ENCODE data around the gene IMPA2. TPM values are rescaled to one million over a fixed set of nuclear protein-coding genes. Genes with fewer than 3 reads are reported as not detected.

Gene IMPA2
- total RNA-seq, 1 experiment from 2014 or later, result 113 TPM

DNA sequence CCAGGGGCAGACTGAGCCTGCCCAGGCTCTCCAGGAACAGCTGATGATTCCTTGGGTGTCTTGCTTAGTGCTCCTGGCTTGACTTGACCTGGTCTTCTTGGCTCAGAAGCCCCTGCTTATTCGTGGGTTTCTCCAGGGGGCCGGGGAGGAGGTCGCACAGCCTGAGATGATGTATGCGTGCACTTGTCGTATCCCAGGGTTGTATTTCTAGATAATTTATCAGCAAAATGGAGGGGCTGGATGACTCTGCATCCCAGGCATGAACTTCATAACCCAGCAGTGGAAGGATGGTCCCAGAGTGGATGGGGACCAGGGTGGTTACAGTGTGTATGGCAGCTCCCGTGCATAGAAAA is 25.2 kb downstream of the IMPA2 start (continued):
- no peak for TF ChIP-seq GABPB1 (CRISPR knock-in tag; IDR thresholded peaks at IDR 0.05)

DNA sequence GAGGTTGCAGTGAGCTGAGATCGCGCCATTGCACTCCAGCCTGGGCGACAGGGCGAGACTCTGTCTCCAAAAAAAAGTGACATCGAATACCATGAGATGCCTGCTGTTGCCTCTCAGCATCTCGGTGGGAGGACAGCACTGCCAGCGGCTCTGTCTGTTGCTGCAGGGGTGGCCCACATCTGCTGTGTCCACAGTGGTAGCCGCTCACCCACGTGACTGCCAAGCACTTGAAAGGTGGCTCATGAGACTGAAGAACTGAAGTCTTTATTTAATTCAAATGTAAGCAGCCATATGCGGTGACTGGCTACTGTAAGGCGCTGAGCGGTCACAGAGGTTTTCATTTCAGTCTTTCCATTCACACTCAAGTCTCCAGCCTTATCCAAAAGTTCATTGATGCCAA is 25.8 kb downstream of the IMPA2 start:
- Mint-ChIP-seq H3K36me3 (peaks cover 48% of the 10 kb centered on the region), H3K27ac (no peak overlapping the region), H3K27me3 (ENCODE audit: low read depth) (no peaks in the 10 kb centered on the region), H3K4me1 (no peaks in the 10 kb centered on the region), H3K9me3 (no peaks in the 10 kb centered on the region), H3K4me3 (no peak overlapping the region)
- CTCF ChIA-PET, result interaction anchor here (1.7 kb wide), 1 partner anchor 69 kb away, joined by 4 read pairs; no protein-coding TSS in a partner anchor
- TF ChIP-seq NR2C2 (CRISPR knock-in tag; IDR thresholded peaks at IDR 0.05), result no peak
- no peak for TF ChIP-seq TCF7 (CRISPR knock-in tag; IDR thresholded peaks at IDR 0.05; ENCODE audit: low read depth)
- no peak for TF ChIP-seq NFYB (CRISPR knock-in tag; conservative IDR thresholded peaks at IDR 0.05; ENCODE audit: low read depth)
- TF ChIP-seq IRF2 (CRISPR knock-in tag; IDR thresholded peaks at IDR 0.05; ENCODE audit: borderline replicate concordance, low read depth), result no peak
- no peak for TF ChIP-seq RELA (CRISPR knock-in tag; IDR thresholded peaks at IDR 0.05; ENCODE audit: borderline replicate concordance)
- no peak for TF ChIP-seq TP53 (CRISPR knock-in tag; IDR thresholded peaks at IDR 0.05)
- TF ChIP-seq, protein P1, sequence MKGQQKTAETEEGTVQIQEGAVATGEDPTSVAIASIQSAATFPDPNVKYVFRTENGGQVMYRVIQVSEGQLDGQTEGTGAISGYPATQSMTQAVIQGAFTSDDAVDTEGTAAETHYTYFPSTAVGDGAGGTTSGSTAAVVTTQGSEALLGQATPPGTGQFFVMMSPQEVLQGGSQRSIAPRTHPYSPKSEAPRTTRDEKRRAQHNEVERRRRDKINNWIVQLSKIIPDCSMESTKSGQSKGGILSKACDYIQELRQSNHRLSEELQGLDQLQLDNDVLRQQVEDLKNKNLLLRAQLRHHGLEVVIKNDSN (CRISPR knock-in tag; IDR thresholded peaks at IDR 0.05), result no peak
- TF ChIP-seq ZNF396 (CRISPR knock-in tag; IDR thresholded peaks at IDR 0.05; ENCODE audit: borderline replicate concordance), result no peak
- no peak for TF ChIP-seq PRRX2 (CRISPR knock-in tag; IDR thresholded peaks at IDR 0.05)
- TF ChIP-seq CBFB (CRISPR knock-in tag; IDR thresholded peaks at IDR 0.05; ENCODE audit: low read depth), result no peak
- no peak for TF ChIP-seq NFATC4 (CRISPR knock-in tag; IDR thresholded peaks at IDR 0.05)
- TF ChIP-seq TEAD1 (CRISPR knock-in tag; IDR thresholded peaks at IDR 0.05), result no peak
- TF ChIP-seq, protein P2, sequence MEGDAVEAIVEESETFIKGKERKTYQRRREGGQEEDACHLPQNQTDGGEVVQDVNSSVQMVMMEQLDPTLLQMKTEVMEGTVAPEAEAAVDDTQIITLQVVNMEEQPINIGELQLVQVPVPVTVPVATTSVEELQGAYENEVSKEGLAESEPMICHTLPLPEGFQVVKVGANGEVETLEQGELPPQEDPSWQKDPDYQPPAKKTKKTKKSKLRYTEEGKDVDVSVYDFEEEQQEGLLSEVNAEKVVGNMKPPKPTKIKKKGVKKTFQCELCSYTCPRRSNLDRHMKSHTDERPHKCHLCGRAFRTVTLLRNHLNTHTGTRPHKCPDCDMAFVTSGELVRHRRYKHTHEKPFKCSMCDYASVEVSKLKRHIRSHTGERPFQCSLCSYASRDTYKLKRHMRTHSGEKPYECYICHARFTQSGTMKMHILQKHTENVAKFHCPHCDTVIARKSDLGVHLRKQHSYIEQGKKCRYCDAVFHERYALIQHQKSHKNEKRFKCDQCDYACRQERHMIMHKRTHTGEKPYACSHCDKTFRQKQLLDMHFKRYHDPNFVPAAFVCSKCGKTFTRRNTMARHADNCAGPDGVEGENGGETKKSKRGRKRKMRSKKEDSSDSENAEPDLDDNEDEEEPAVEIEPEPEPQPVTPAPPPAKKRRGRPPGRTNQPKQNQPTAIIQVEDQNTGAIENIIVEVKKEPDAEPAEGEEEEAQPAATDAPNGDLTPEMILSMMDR (IDR thresholded peaks at IDR 0.05), result no peak
- TF ChIP-seq, protein P3, sequence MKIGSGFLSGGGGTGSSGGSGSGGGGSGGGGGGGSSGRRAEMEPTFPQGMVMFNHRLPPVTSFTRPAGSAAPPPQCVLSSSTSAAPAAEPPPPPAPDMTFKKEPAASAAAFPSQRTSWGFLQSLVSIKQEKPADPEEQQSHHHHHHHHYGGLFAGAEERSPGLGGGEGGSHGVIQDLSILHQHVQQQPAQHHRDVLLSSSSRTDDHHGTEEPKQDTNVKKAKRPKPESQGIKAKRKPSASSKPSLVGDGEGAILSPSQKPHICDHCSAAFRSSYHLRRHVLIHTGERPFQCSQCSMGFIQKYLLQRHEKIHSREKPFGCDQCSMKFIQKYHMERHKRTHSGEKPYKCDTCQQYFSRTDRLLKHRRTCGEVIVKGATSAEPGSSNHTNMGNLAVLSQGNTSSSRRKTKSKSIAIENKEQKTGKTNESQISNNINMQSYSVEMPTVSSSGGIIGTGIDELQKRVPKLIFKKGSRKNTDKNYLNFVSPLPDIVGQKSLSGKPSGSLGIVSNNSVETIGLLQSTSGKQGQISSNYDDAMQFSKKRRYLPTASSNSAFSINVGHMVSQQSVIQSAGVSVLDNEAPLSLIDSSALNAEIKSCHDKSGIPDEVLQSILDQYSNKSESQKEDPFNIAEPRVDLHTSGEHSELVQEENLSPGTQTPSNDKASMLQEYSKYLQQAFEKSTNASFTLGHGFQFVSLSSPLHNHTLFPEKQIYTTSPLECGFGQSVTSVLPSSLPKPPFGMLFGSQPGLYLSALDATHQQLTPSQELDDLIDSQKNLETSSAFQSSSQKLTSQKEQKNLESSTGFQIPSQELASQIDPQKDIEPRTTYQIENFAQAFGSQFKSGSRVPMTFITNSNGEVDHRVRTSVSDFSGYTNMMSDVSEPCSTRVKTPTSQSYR (CRISPR knock-in tag; IDR thresholded peaks at IDR 0.05), result no peak
- TF ChIP-seq, protein P4, sequence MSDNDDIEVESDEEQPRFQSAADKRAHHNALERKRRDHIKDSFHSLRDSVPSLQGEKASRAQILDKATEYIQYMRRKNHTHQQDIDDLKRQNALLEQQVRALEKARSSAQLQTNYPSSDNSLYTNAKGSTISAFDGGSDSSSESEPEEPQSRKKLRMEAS (CRISPR knock-in tag; IDR thresholded peaks at IDR 0.05), result no peak
- no peak for TF ChIP-seq TEAD4 (CRISPR knock-in tag; IDR thresholded peaks at IDR 0.05)
- TF ChIP-seq, protein P5, sequence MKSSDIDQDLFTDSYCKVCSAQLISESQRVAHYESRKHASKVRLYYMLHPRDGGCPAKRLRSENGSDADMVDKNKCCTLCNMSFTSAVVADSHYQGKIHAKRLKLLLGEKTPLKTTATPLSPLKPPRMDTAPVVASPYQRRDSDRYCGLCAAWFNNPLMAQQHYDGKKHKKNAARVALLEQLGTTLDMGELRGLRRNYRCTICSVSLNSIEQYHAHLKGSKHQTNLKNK (CRISPR knock-in tag; IDR thresholded peaks at IDR 0.05), result no peak
- no peak for TF ChIP-seq ELF4 (CRISPR knock-in tag; IDR thresholded peaks at IDR 0.05; ENCODE audit: low read depth)
- DNase-seq (ENCODE audit: low spot score) (no peak), ATAC-seq (no peak)
- POLR2A ChIA-PET, result no interaction called here

DNA sequence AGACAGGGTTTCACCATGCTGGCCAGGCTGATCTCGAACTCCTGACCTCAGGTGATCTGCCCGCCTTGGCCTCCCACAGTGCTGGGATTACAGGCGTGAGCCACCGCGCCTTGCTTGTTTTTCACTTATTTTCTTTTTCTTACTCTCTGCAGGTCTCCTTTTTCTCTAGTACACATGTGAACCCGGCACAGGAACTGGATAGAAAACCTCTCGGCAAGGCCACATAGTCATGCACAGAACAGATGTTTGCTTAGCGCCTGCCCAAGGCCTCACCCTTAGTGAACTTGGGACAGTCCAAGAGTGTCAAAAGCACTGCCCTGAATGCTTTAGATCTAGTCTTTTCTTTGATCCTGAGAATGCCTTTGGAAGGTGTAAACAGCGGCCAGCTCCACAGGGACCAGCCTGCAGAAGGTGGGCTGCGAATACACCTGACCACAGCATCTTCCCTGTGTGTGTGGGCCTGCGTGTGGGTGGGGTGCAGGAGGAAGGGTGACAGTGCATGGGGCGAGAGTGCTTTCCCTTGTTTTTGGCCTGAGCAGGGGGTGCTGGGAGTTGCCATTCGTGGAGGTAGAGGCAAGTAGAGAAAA is 27.0 kb downstream of the IMPA2 start:
- ChIA-PET CTCF (interaction anchor here (1.7 kb wide), 1 partner anchor 70 kb away, joined by 4 read pairs; no protein-coding TSS in a partner anchor), POLR2A (no interaction called here)
- Mint-ChIP-seq H3K4me1 (no peaks in the 10 kb centered on the region), H3K9me3 (no peaks in the 10 kb centered on the region), H3K27me3 (ENCODE audit: low read depth) (no peaks in the 10 kb centered on the region), H3K36me3 (peaks cover 54% of the 10 kb centered on the region), H3K27ac (peak overlapping the region; percentile 63; the same call in 1 of the 2 replicates), H3K4me3 (no peak overlapping the region)
- no peak for ATAC-seq
- no peak for DNase-seq (ENCODE audit: low spot score)
- TF ChIP-seq, protein P5 (CRISPR knock-in tag; IDR thresholded peaks at IDR 0.05), result no peak
- TF ChIP-seq ESRRA (CRISPR knock-in tag; IDR thresholded peaks at IDR 0.05; ENCODE audit: borderline replicate concordance), result no peak
- TF ChIP-seq, protein P4 (CRISPR knock-in tag; IDR thresholded peaks at IDR 0.05), result no peak
- TF ChIP-seq, protein P3 (CRISPR knock-in tag; IDR thresholded peaks at IDR 0.05), result no peak
- TF ChIP-seq, protein P2 (IDR thresholded peaks at IDR 0.05), result no peak

Data from WTC11 (cell line).